H1 (cell line): ENCODE data around the gene CHN2. TPM values are rescaled to one million over a fixed set of nuclear protein-coding genes. Genes with fewer than 3 reads are reported as not detected.

Experiments
- CTCF ChIA-PET: fragments of 300-600 bp; sonication (Branson Sonifier 250); formaldehyde crosslinking; loops from one replicate; lab custom pipeline; 2021; ENCODE audit not compliant: partially characterized antibody; lab: Charles Lee
- POLR2A ChIA-PET: fragments of 300-600 bp; sonication (Branson Sonifier 250); formaldehyde crosslinking; loops from one replicate; lab custom pipeline; 2021; ENCODE audit warnings: inconsistent platforms; ENCODE audit not compliant: partially characterized antibody; lab: Charles Lee
- DNase-seq, 2 experiments: peaks; one replicate each; pipeline versions ENCODE4 v3.0.0 to v3.0.0-alpha.2; 2010 to 2022; ENCODE audit warnings: low spot score in 2 of 2, low read depth in 1 of 2, mixed read lengths in 1 of 2
- FAIRE-seq: peaks from 2 replicates; lab custom pipeline; 2011; peaks lifted over from hg19 to GRCh38; lab: Jason Lieb, UNC
- H2AFZ ChIP-seq: 2 replicates; pipeline ENCODE4 v1.8.1; 2012; ENCODE audit warnings: low read length, inconsistent platforms
- H2AK5ac ChIP-seq: 2 replicates; pipeline ENCODE4 v1.6.1; 2013; ENCODE audit warnings: low read depth, low read length
- H2BK120ac ChIP-seq: replicated peaks from 2 replicates; pipeline ENCODE3; 2013; ENCODE audit warnings: low read depth, low read length, inconsistent platforms
- H2BK12ac ChIP-seq: 2 replicates; pipeline ENCODE4 v1.6.1; 2013; ENCODE audit warnings: low read depth, low read length
- H2BK15ac ChIP-seq: 2 replicates; pipeline ENCODE4 v1.6.1; 2013; ENCODE audit warnings: low read length
- H2BK20ac ChIP-seq: 2 replicates; pipeline ENCODE4 v1.6.1; 2013; ENCODE audit warnings: low read length
- H2BK5ac ChIP-seq: 2 replicates; pipeline ENCODE4 v1.6.1; 2013; ENCODE audit warnings: low read depth, low read length
- H3K14ac ChIP-seq: 2 replicates; pipeline ENCODE4 v1.6.1; 2013; ENCODE audit warnings: inconsistent platforms; ENCODE audit not compliant: insufficient read length
- H3K18ac ChIP-seq: 2 replicates; pipeline ENCODE4 v1.6.1; 2013; ENCODE audit warnings: low read length; ENCODE audit errors: extremely low read depth
- H3K23ac ChIP-seq: 2 replicates; pipeline ENCODE4 v1.6.1; 2013; ENCODE audit warnings: inconsistent platforms; ENCODE audit not compliant: insufficient read length
- H3K23me2 ChIP-seq: 2 replicates; pipeline ENCODE4 v1.6.1; 2013; ENCODE audit warnings: low read depth, low read length
- H3K27ac ChIP-seq: 2 replicates; pipeline ENCODE4 v1.6.1; 2011; ENCODE audit warnings: low read depth, low read length, inconsistent platforms
- H3K27me3 ChIP-seq, 4 experiments: replicated peaks in 1 of 4; 1 replicate in 1 of 4; 2 replicates in 3 of 4; pipeline versions ENCODE4 v1.6.1 to v1.8.1; 2011 to 2013; ENCODE audit warnings: low read length in 3 of 4, mild to moderate bottlenecking in 3 of 4, inconsistent platforms in 2 of 4, mixed read lengths in 2 of 4, moderate library complexity in 1 of 4; ENCODE audit not compliant: control insufficient read depth in 3 of 4, insufficient read depth in 3 of 4; ENCODE audit errors: extremely low read depth in 1 of 4
- H3K36me3 ChIP-seq, 4 experiments: 2 replicates each; pipeline versions ENCODE4 v1.6.1 to v1.8.1; 2011 to 2013; ENCODE audit warnings: mild to moderate bottlenecking in 4 of 4, low read length in 3 of 4, moderate library complexity in 2 of 4, control low read depth in 1 of 4, inconsistent platforms in 1 of 4; ENCODE audit not compliant: insufficient read depth in 4 of 4, control insufficient read depth in 2 of 4
- H3K4ac ChIP-seq: replicated peaks from 2 replicates; pipeline ENCODE3; 2013; ENCODE audit warnings: low read length, low read depth, mixed read lengths, inconsistent platforms; ENCODE audit not compliant: insufficient read length
- H3K4me1 ChIP-seq, 4 experiments: replicated peaks in 1 of 4; 1 replicate in 1 of 4; 2 replicates in 3 of 4; pipeline versions ENCODE4 v1.6.1 to v1.8.1; 2011 to 2013; ENCODE audit warnings: low read length in 3 of 4, inconsistent platforms in 2 of 4, mixed read lengths in 1 of 4; ENCODE audit not compliant: insufficient read depth in 4 of 4, control insufficient read depth in 3 of 4
- H3K4me2 ChIP-seq, 2 experiments: 2 replicates each; pipeline versions ENCODE4 v1.6.1 to v1.8.1; 2011 to 2013; ENCODE audit warnings: low read depth in 2 of 2, low read length in 2 of 2, control low read depth in 1 of 2, inconsistent platforms in 1 of 2, mild to moderate bottlenecking in 1 of 2; ENCODE audit not compliant: insufficient read depth in 1 of 2
- H3K4me3 ChIP-seq, 4 experiments: fragments of 200-600, 300-600 bp in 1 of 4; sonication (generic), shearing (Covaris generic), sonication (Bioruptor Twin) in 1 of 4; 2 replicates each; pipeline versions ENCODE4 v1.5.1 to v1.8.1; 2011 to 2016; ENCODE audit warnings: low read length in 4 of 4, low read depth in 3 of 4, control low read depth in 2 of 4, inconsistent platforms in 2 of 4, mild to moderate bottlenecking in 2 of 4, mixed read lengths in 1 of 4, moderate library complexity in 1 of 4; ENCODE audit not compliant: insufficient read depth in 2 of 4; ENCODE audit errors: extremely low read depth in 1 of 4
- H3K56ac ChIP-seq: replicated peaks from 2 replicates; pipeline ENCODE3; 2013; ENCODE audit warnings: low read depth, mild to moderate bottlenecking, mixed read lengths, low read length, inconsistent platforms; ENCODE audit not compliant: insufficient read length
- H3K79me1 ChIP-seq: 2 replicates; pipeline ENCODE4 v1.6.1; 2013; ENCODE audit warnings: low read depth, low read length, control low read depth
- H3K79me2 ChIP-seq, 2 experiments: 2 replicates each; pipeline versions ENCODE4 v1.6.1 to v1.8.1; 2012 to 2013; ENCODE audit warnings: low read length in 2 of 2, mild to moderate bottlenecking in 2 of 2, inconsistent platforms in 1 of 2; ENCODE audit not compliant: insufficient read depth in 2 of 2, control insufficient read depth in 1 of 2
- H3K9ac ChIP-seq, 4 experiments: replicated peaks in 1 of 4; 1 replicate in 1 of 4; 2 replicates in 3 of 4; pipeline versions ENCODE4 v1.6.1 to v1.8.1; 2011 to 2013; ENCODE audit warnings: low read depth in 3 of 4, low read length in 3 of 4, control low read depth in 2 of 4, mild to moderate bottlenecking in 2 of 4, moderate library complexity in 2 of 4, inconsistent platforms in 1 of 4; ENCODE audit errors: extremely low read depth in 1 of 4
- H3K9me3 ChIP-seq, 2 experiments: 2 replicates each; pipeline versions ENCODE4 v1.6.1 to v1.8.1; 2012 to 2013; ENCODE audit warnings: mild to moderate bottlenecking in 2 of 2, moderate library complexity in 2 of 2, control low read depth in 1 of 2, inconsistent platforms in 1 of 2, low read depth in 1 of 2, low read length in 1 of 2, mixed read lengths in 1 of 2; ENCODE audit not compliant: insufficient read depth in 2 of 2
- H4K20me1 ChIP-seq, 2 experiments: replicated peaks in 1 of 2; 2 replicates each; pipeline versions ENCODE3 to v1.8.1; 2011 to 2013; ENCODE audit warnings: inconsistent platforms in 2 of 2, low read length in 2 of 2, mild to moderate bottlenecking in 1 of 2; ENCODE audit not compliant: insufficient read depth in 2 of 2, control insufficient read depth in 1 of 2
- H4K5ac ChIP-seq: 2 replicates; pipeline ENCODE4 v1.6.1; 2013; ENCODE audit warnings: low read length, low read depth, mixed read lengths, inconsistent platforms; ENCODE audit not compliant: insufficient read length
- H4K8ac ChIP-seq: 2 replicates; pipeline ENCODE4 v1.8.0; 2013; ENCODE audit warnings: mild to moderate bottlenecking, moderate library complexity, low read length, inconsistent platforms; ENCODE audit not compliant: insufficient read depth; ENCODE audit errors: extremely low read depth
- H4K91ac ChIP-seq: replicated peaks from 2 replicates; pipeline ENCODE3; 2013; ENCODE audit warnings: low read length, mixed read lengths, inconsistent platforms; ENCODE audit not compliant: insufficient read length
- CBX5 ChIP-seq: fragments of 300-800, 300-1000 bp; sonication (generic); IDR thresholded peaks from 2 replicates; pipeline ENCODE4 v1.7.1; 2016; ENCODE audit warnings: antibody characterized with exemption, low read length, low read depth
- GABPA ChIP-seq: IDR thresholded peaks from 2 replicates; pipeline ENCODE4 v1.6.1; 2011; ENCODE audit warnings: mild to moderate bottlenecking, low read length, moderate library complexity, borderline replicate concordance; ENCODE audit not compliant: insufficient read depth
- PHF8 ChIP-seq: fragments of 200-600 bp; sonication (generic); conservative IDR thresholded peaks from 2 replicates; pipeline ENCODE4 v1.7.1; 2012; ENCODE audit warnings: low read depth, mild to moderate bottlenecking, inconsistent platforms, low read length, moderate library complexity
- WGBS, 2 experiments: shearing (Covaris generic) in 1 of 2; methylation state at CpG; one replicate each; pipeline versions ENCODE4 v1.1.6 to v1.1.7; 2013 to 2015; ENCODE audit warnings: low lambda C conversion rate in 2 of 2, mixed read lengths in 2 of 2, inconsistent platforms in 1 of 2, low coverage in 1 of 2, missing lambda C conversion rate in 1 of 2; ENCODE audit not compliant: insufficient replicate concordance in 2 of 2, insufficient coverage in 1 of 2, insufficient read length in 1 of 2; ENCODE audit errors: extremely low coverage in 1 of 2, missing lambda C conversion rate in 1 of 2; 5-methylcytosine and 5-hydroxymethylcytosine counted together
- polyA plus RNA-seq, 7 experiments: library from polyadenylated mRNA; depleted of rRNA in 3 of 7; stranded (reverse) in 5 of 7; unstranded in 2 of 7; fragments of >200 nt in 5 of 7; fragments of 200-250 nt in 2 of 7; gene quantifications; 1 replicate in 5 of 7; 2 replicates in 1 of 7; 4 replicates in 1 of 7; pipeline versions ENCODE4 v1.2.1 to v1.2.3, GENCODE V29; 2011 to 2013; ENCODE audit warnings: missing spikeins in 2 of 7, mixed read lengths in 2 of 7
- total RNA-seq: library from RNA; stranded (reverse); fragmentation: NEBNext Ultra II Directional; extraction: Animal tissue kit (Norgen Biotek cat#: 25700); gene quantifications from 2 replicates; pipeline ENCODE4 v1.2.1, GENCODE V29; 2021

Gene CHN2
- total and polyA plus RNA-seq, 2 of the 8 experiments (the other 6 are each of a cell fraction or from before 2014, with no cell fraction given): 2.9 to 4.8 TPM

DNA sequence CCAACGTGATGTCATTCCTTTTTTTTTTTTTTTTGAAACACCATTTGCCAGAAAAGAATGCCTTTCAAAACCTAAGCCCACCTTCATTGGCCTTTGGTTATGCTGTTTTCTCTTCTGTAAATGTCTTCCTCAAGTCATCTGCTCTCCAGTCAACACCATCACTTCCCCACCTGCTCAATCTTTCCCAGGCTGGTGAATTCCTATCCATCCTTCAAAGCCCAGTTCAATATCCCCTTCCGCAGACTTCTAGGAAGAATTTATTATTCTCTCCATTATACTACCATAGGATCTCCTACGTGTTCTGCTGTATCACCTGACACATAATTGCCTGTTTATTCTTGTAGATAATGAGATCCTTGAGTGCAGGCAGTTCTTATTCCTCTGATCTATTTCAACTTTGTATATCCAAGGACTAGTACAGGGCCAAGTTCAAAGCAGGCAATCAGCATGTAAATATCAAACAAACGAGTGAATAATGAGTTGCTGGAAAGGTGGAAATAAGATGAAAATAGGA is 295.6 kb downstream of the CHN2 start:
- H3K79me1 ChIP-seq: no peaks in the 10 kb centered on the region
- no peaks in the 10 kb centered on the region for H3K36me3 ChIP-seq
- H2BK5ac ChIP-seq: no peak overlapping the region
- ChIA-PET CTCF (no interaction called here), POLR2A (no interaction called here)
- H3K27me3 ChIP-seq: no peaks in the 10 kb centered on the region; a peak in 2 of 7 replicates
- H4K5ac ChIP-seq: no peak overlapping the region
- TF ChIP-seq PHF8 (no peak), CBX5 (no peak), GABPA (no peak)
- H2AFZ ChIP-seq: no peak overlapping the region
- WGBS, 2 experiments: 85% methylated on average over 4 of the region's 4 CpGs; no CpG with 5 or more reads in 1 of the 2 experiments
- DNase-seq: no peak
- no peak overlapping the region for H3K23ac ChIP-seq
- H3K27ac ChIP-seq: no peak overlapping the region
- H3K4me1 ChIP-seq: peaks cover 0 to 4% (median under 1%) of the 10 kb centered on the region in 4 experiments; a peak in 3 of 7 replicates
- H4K20me1 ChIP-seq: no peaks in the 10 kb centered on the region
- no peak overlapping the region for H4K91ac ChIP-seq
- no peak overlapping the region for H3K18ac ChIP-seq
- no peak overlapping the region for H2AK5ac ChIP-seq
- H3K14ac ChIP-seq: no peak overlapping the region
- H2BK20ac ChIP-seq: no peak overlapping the region
- no peak for FAIRE-seq
- H3K79me2 ChIP-seq: no peaks in the 10 kb centered on the region
- H3K56ac ChIP-seq: no peak overlapping the region
- H3K9me3 ChIP-seq: no peaks in the 10 kb centered on the region
- no peak overlapping the region for H2BK120ac ChIP-seq
- H3K4me3 ChIP-seq: no peak overlapping the region
- no peak overlapping the region for H3K4ac ChIP-seq
- no peak overlapping the region for H2BK15ac ChIP-seq
- no peak overlapping the region for H3K9ac ChIP-seq
- H4K8ac ChIP-seq: no peak overlapping the region
- no peaks in the 10 kb centered on the region; the same call in 1 of the 2 replicates for H3K23me2 ChIP-seq
- H3K4me2 ChIP-seq: no peak overlapping the region
- H2BK12ac ChIP-seq: no peak overlapping the region
